K562 (cell line): ENCODE measurements around the gene GGT5. TPM values are rescaled to one million over a fixed set of nuclear protein-coding genes. Genes with fewer than 3 reads are reported as not detected.

Experiments used
- CTCF ChIP-seq, 3 experiments: IDR thresholded peaks in 2 of 3; conservative IDR thresholded peaks in 1 of 3; 2 replicates each; pipeline ENCODE4 v1.5.1; 2011 to 2012; ENCODE audit warnings: low read length in 3 of 3, mild to moderate bottlenecking in 3 of 3, control low read depth in 2 of 3, improper control_type of control experiment in 1 of 3, inconsistent platforms in 1 of 3, low read depth in 1 of 3, mixed read lengths in 1 of 3, moderate library complexity in 1 of 3; ENCODE audit not compliant: insufficient read depth in 2 of 3
- DEAF1 ChIP-seq: fragments of 450-650 bp; formaldehyde crosslinking; IDR thresholded peaks from 2 replicates; pipeline ENCODE4 v1.4.0; 2020; ENCODE audit warnings: mild to moderate bottlenecking, moderate library complexity
- HNRNPLL ChIP-seq: fragments of 200-400 bp; formaldehyde crosslinking; IDR thresholded peaks from 2 replicates; pipeline ENCODE4 v1.6.1; 2017; ENCODE audit warnings: low read length, low read depth, mild to moderate bottlenecking; ENCODE audit not compliant: poor library complexity, severe bottlenecking
- PBX2 ChIP-seq, 2 experiments: IDR thresholded peaks in 1 of 2; conservative IDR thresholded peaks in 1 of 2; 2 replicates each; pipeline ENCODE4 v1.6.1; 2016; ENCODE audit warnings: low read depth in 2 of 2, mild to moderate bottlenecking in 1 of 2, missing compliant biosample characterization in 1 of 2, missing genetic modification characterization in 1 of 2, moderate library complexity in 1 of 2
- RAD21 ChIP-seq, 2 experiments: fragments of 250-450 bp in 1 of 2; fragments of 450-650 bp in 1 of 2; sonication (Bioruptor Pico) in 1 of 2; formaldehyde crosslinking in 1 of 2; IDR thresholded peaks in 1 of 2; conservative IDR thresholded peaks in 1 of 2; 2 replicates each; pipeline versions ENCODE4 v1.4.0 to v1.8.0; 2020 to 2022; ENCODE audit warnings: mild to moderate bottlenecking in 2 of 2, moderate library complexity in 1 of 2
- RB1 ChIP-seq: fragments of 450-650 bp; IDR thresholded peaks from 2 replicates; pipeline ENCODE4 v1.6.1; 2017; ENCODE audit warnings: low read depth, mild to moderate bottlenecking
- RBM15 ChIP-seq: fragments of 200-400 bp; formaldehyde crosslinking; IDR thresholded peaks from 2 replicates; pipeline ENCODE4 v1.6.1; 2018; ENCODE audit warnings: mild to moderate bottlenecking, low read length, moderate library complexity; ENCODE audit not compliant: insufficient read depth
- SMC3 ChIP-seq: conservative IDR thresholded peaks from 2 replicates; pipeline ENCODE4 v1.6.1; 2011; ENCODE audit warnings: low read depth, low read length, improper control_type of control experiment; ENCODE audit not compliant: insufficient read depth
- SOX6 ChIP-seq: fragments of 450-650 bp; IDR thresholded peaks from 2 replicates; pipeline ENCODE4 v1.6.1; 2014; ENCODE audit warnings: mild to moderate bottlenecking
- STAG1 ChIP-seq: sonication (generic); formaldehyde crosslinking; IDR thresholded peaks from 2 replicates; pipeline ENCODE4 v1.5.0; 2020; ENCODE audit warnings: missing genetic modification reagents, borderline replicate concordance
- TSHZ1 ChIP-seq: fragments of 250-450 bp; sonication (Bioruptor Pico); IDR thresholded peaks from 2 replicates; pipeline ENCODE4 v1.4.0; 2020; ENCODE audit warnings: mild to moderate bottlenecking, moderate library complexity
- ZNF717 ChIP-seq: fragments of 250-450 bp; sonication (Bioruptor Pico); IDR thresholded peaks from 2 replicates; pipeline ENCODE4 v1.5.0; 2021
- polyA plus RNA-seq, 8 experiments: library from polyadenylated mRNA; depleted of rRNA in 4 of 8; stranded (reverse) in 5 of 8; unstranded in 3 of 8; fragments of >200 nt; fragmentation: Nextera tagmentation in 2 of 8; fragmentation: Illumina TruSeq in 1 of 8; extraction: Ambion mirVana in 2 of 8; extraction: Trizol in 1 of 8; gene quantifications; 2 replicates each; pipeline versions ENCODE4 v1.2.1 to v1.2.3, GENCODE V29; 2011 to 2014; ENCODE audit warnings: inconsistent platforms in 1 of 8, missing spikeins in 1 of 8
- total RNA-seq, 7 experiments: library from RNA; depleted of rRNA in 6 of 7; stranded (reverse); fragments of >200 nt in 6 of 7; fragmentation: Illumina TruSeq in 2 of 7; extraction: Trizol in 2 of 7; gene quantifications; 2 replicates each; pipeline versions ENCODE4 v1.2.1 to v1.2.3, GENCODE V29; 2011 to 2021; ENCODE audit warnings: low replicate concordance in 1 of 7
- TF ChIP-seq, protein P1 (sequence below): sonication (generic); formaldehyde crosslinking; IDR thresholded peaks from 2 replicates; pipeline ENCODE4 v1.8.1; 2023; ENCODE audit warnings: mild to moderate bottlenecking, missing genetic modification reagents

Gene GGT5
- total and polyA plus RNA-seq, 9 of the 15 experiments (the other 6 are each of a cell fraction or from before 2014, with no cell fraction given): 0.07 to 0.69 (median 0.18) TPM; not detected in 4

DNA sequence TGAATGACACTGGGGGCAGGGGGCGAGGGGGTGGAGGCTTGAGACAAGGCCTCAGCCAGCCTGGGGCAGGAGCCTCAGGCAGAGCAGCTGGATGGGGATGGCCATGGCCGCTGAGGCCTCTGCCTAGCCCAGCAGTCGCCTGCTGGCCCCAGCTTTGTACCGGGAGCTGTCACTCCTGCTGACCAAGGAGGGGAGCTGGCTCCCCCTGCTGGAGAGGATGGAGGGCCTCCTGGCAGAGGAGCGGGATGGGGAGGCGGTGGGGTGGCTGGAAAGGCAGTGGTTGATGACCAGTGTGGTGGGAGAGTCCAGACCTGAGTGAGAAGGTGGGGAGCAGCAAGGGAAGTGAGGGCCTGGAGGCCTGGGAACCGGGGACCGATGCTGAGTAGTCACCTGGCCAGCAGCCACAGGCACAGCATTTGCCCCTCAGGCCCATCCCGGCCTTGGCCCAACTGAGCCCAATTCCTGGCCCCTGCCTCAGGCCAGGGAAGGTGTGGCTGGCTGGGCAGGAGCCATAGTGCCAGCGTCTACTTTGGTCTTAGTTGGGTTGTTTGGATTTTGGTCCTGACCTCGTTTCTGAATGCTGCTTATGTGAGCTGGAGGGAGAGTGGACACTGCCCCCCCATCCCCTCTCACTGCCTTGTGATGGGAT, 69.6 kb downstream of the GGT5 start (continued):
- TF ChIP-seq DEAF1 (CRISPR knock-in tag): 0 out of 2 replicates have a peak, but pooled peaks have one; percentile 13
- peak; percentile 72; the same call in 1 of the 2 replicates for TF ChIP-seq STAG1 (CRISPR knock-in tag)
- no peak for TF ChIP-seq PBX2 (CRISPR knock-in tag; IDR thresholded peaks at IDR 0.05; ENCODE audit: low read depth)
- TF ChIP-seq PBX2 (tag; conservative IDR thresholded peaks at IDR 0.05; ENCODE audit: low read depth): peak; percentile 43; the same call in 1 of the 2 replicates
- peak; percentile 71 to 83 (median 73) for TF ChIP-seq CTCF (IDR thresholded peaks at IDR 0.05 in 2 of 3, conservative IDR thresholded peaks at IDR 0.05 in 1 of 3; ENCODE audit: insufficient read depth in 2 of 3, low read depth in 1 of 3, low read length in 3 of 3)
- TF ChIP-seq RB1: peak; percentile 36; the same call in 1 of the 2 replicates
- peak; percentile 40 to 74 for TF ChIP-seq RAD21 (CRISPR knock-in tag; conservative IDR thresholded peaks at IDR 0.05 in 1 of 2, IDR thresholded peaks at IDR 0.05 in 1 of 2)
- no peak for TF ChIP-seq HNRNPLL
- TF ChIP-seq SMC3: peak; percentile 68
- TF ChIP-seq ZNF717 (CRISPR knock-in tag): no peak
- no peak for TF ChIP-seq RBM15
- TF ChIP-seq SOX6: no peak
- TF ChIP-seq, protein P1, sequence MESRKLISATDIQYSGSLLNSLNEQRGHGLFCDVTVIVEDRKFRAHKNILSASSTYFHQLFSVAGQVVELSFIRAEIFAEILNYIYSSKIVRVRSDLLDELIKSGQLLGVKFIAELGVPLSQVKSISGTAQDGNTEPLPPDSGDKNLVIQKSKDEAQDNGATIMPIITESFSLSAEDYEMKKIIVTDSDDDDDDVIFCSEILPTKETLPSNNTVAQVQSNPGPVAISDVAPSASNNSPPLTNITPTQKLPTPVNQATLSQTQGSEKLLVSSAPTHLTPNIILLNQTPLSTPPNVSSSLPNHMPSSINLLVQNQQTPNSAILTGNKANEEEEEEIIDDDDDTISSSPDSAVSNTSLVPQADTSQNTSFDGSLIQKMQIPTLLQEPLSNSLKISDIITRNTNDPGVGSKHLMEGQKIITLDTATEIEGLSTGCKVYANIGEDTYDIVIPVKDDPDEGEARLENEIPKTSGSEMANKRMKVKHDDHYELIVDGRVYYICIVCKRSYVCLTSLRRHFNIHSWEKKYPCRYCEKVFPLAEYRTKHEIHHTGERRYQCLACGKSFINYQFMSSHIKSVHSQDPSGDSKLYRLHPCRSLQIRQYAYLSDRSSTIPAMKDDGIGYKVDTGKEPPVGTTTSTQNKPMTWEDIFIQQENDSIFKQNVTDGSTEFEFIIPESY (CRISPR knock-in tag): peak; percentile 81
- no peak for TF ChIP-seq TSHZ1 (CRISPR knock-in tag)
